ENCODE measurements around the gene LGALS3BP.

DNA sequence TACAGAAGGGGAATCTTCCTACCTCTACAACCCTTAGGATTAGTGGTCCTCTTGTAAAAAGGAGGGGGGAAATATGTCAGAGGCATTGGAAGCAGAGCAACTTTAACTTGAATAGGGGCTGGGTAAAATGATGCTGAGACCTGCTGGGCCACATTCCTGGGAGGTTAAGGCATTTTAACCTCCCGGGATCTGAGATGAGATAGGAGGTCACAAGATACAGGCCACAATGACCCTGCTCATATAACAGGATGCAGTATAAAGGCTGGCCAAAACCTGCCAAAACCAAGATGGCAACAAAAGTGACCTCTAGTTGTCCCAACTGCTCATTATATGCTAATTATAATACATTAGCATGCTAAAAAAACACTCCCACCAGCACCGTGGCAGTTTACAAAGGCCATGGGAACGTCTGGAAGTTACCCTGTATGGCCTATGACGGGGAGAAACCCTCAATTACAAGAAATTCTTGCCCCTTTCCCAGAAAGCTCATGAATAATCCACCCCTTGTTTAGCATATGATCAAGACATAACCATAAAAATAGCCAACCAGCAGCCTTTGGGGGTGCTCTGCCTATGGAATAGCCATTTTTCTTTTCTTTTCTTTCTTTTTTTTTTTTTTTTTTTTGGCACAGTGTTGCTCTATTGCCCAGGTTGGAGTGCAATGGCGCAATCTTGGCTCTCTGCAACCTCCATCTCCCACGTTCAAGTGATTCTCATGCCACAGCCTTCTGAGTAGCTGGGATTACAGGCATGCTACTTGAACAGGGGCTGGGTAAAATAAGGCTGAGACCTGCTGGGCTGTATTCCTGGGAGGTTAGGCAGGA lies 38.0 kb upstream of the LGALS3BP start:
- no peak for TF ChIP-seq CTCF (IDR thresholded peaks at IDR 0.05)
- no peak for TF ChIP-seq POLR2A (IDR thresholded peaks at IDR 0.05)
